HFF-Myc (cell line): Measurements from ENCODE around the gene CDC42EP4.

ENCODE experiments used
- DNase-seq: peaks from one replicate; pipeline ENCODE4 v3.0.0-alpha.2; 2011; ENCODE audit warnings: low read depth; ENCODE audit errors: extremely low read depth
- H3K4me3 ChIP-seq: replicated peaks from 2 replicates; pipeline ENCODE4 v1.5.1; 2011; ENCODE audit warnings: low read depth, mild to moderate bottlenecking, control low read depth, low read length
- CTCF ChIP-seq: IDR thresholded peaks from 2 replicates; pipeline ENCODE4 v1.5.1; 2012; ENCODE audit warnings: mild to moderate bottlenecking, low read depth, low read length, control low read depth; ENCODE audit errors: missing control alignments

CDC42EP4 gene

DNA sequence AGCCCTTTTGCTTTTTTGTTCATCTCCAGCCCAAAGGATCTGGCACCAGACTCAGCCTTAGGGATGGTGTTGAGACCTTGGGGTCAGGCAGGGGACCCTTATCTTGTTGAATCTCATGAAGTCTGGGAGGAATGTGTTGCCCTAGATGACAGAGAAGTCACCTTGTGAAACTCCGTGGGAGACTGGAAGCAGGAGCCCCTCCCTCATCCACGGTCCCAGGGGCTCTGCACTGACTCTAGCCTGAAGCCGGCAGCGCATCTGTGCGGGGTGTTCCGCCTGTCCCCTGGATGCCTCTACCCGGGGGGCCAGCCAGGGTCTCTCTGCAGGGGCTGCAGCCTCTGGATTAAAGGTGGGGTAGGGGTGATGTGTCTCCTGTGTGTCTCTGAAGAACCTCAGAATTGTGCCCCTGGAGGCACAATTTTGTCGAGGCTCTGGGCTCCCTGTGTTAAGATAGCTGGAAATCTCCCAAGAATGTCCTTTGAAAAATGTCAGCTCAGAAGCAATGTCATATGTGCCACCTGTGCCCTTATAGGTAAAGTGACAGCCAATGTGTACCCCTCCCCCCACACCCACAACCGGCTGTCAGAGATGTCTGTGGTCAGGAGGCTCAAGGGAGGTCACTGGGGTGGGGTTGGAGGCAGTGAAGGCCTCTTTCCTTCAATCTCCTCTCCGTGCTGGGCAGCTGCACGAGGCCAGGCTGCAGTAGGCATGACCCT, 32.1 kb upstream of the CDC42EP4 start:
- H3K4me3 ChIP-seq: no peak overlapping the region

GRCh38 chr17:73343168-73343634, 31.4 kb upstream of the CDC42EP4 start:
- DNase-seq: peak; percentile 70
- TF ChIP-seq CTCF: no peak
- H3K4me3 ChIP-seq: peak overlapping the region; percentile 24

More for the DNA sequence above, 32.1 kb upstream of the CDC42EP4 start:
- TF ChIP-seq CTCF: no peak
- no peak for DNase-seq

GRCh38 chr17:73342541-73343167, 30.9 kb upstream of the CDC42EP4 start:
- H3K4me3 ChIP-seq: peak overlapping the region; percentile 24
- DNase-seq: no peak
- peak; percentile 14 for TF ChIP-seq CTCF

DNA sequence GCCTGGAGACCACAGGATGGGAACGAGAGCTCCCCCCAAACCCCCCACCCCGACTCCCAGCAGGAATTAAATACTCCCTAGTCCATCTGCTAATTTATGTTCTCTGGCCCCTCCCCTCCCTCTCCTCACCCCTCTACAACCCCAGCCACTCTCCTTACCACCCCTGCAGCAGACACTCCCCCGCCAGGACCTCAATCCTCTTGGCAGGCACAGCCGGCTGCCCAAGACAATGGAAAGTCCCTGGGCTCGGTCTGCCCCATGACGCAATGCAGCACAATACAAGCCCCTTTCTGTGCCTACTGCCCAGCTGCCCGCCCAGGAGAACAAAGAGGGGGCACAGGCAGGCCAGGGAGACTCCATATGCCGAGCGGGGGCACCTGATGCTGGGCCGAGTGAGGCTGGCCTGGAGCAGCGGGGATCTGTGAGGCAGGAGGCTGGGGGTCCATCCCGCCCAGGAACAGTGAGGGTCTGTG, 30.3 kb upstream of the CDC42EP4 start:
- TF ChIP-seq CTCF: no peak
- H3K4me3 ChIP-seq: no peak overlapping the region
- peak; percentile 51 for DNase-seq

DNA sequence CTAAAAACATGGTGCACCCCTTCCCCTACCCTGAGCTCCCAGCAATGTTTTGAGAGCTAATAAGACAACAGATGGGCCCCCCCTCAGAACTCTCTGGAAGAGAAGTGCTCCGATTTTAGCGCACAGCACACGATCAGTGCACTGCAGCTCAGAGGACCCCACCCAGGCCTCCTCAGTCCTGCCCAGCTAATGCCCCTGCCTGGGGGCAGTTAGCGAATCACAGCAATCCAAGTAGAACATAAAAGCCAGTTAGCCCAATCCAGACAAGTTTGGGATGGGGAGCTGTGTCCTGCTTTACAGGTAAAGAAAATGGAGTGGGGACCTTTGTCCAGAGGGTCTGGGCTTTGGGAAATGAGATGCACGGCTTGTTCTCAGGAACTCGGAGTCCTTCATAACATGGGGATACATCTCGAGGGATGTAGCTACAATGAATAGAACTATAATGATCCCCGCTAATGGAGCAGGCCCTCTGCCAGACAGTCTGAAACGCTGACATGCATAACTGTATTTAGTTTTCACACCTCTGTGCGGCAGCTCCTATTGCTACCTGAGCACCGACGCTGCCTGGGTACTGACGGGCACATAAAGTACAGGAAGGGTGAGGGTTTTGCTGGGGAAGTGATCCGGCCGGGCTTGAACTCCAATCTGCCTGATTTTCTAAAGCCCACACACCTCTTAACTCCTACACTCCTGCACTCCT, 29.7 kb upstream of the CDC42EP4 start:
- no peak for TF ChIP-seq CTCF
- no peak for DNase-seq
- H3K4me3 ChIP-seq: no peak overlapping the region

DNA sequence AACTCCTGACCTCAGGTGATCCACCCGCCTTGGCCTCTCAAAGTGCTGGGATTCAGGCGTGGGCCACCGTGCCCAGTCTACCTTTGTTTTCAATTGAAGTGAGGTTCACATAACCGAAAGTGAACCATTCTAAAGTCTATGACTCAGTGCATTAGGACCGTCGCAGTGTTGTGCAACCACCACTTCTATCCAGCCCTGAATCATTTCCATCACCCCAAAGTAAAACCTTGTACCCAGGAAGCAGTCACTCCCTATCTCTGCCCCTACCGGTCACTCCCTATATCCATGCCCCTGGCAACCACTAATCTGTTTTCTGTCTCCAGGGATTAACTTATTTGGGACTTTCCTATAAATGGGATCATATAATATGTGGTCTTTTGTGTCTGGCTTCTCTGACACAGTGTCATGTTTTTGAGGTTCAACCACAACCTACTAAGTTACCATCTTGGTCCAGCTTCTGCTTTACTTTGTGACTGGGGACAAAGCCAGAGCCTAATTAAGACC, 28.3 kb upstream of the CDC42EP4 start:
- no peak overlapping the region for H3K4me3 ChIP-seq
- peak; percentile 87 for DNase-seq
- peak; percentile 60 for TF ChIP-seq CTCF
